Endodermal cell (in vitro differentiated cells): ENCODE measurements around the gene HLA-DRA. TPM values are rescaled to one million over a fixed set of nuclear protein-coding genes. Genes with fewer than 3 reads are reported as not detected.

Source experiments
- DNase-seq: peaks from one replicate; pipeline ENCODE4 v3.0.0-alpha.2; 2017
- H3K27ac ChIP-seq: 2 replicates; pipeline ENCODE4 v1.5.1; 2013; ENCODE audit warnings: mild to moderate bottlenecking, low read depth, low read length, moderate library complexity
- H3K27me3 ChIP-seq: 2 replicates; pipeline ENCODE4 v1.6.1; 2013; ENCODE audit warnings: mild to moderate bottlenecking, low read length, moderate library complexity; ENCODE audit not compliant: insufficient read depth, control insufficient read depth, poor library complexity, severe bottlenecking
- H3K36me3 ChIP-seq: 2 replicates; pipeline ENCODE4 v1.7.0; 2013; ENCODE audit warnings: mild to moderate bottlenecking, low read length, moderate library complexity; ENCODE audit not compliant: control insufficient read depth, insufficient read depth
- H3K4me1 ChIP-seq: one replicate; pipeline ENCODE4 v1.7.0; 2013; ENCODE audit warnings: low read length; ENCODE audit not compliant: control insufficient read depth, insufficient read depth
- H3K4me3 ChIP-seq: 2 replicates; pipeline ENCODE4 v1.5.1; 2013; ENCODE audit warnings: mild to moderate bottlenecking, low read length, moderate library complexity
- H3K9ac ChIP-seq: 2 replicates; pipeline ENCODE4 v1.6.1; 2013; ENCODE audit warnings: mild to moderate bottlenecking, low read length, moderate library complexity; ENCODE audit not compliant: poor library complexity, severe bottlenecking; ENCODE audit errors: extremely low read depth
- H3K9me3 ChIP-seq: 2 replicates; pipeline ENCODE4 v1.6.1; 2013; ENCODE audit warnings: mild to moderate bottlenecking, low read length, moderate library complexity; ENCODE audit not compliant: control insufficient read depth
- H3K27ac Mint-ChIP-seq: 2 replicates; pipeline ENCODE4 v1.8.0; 2020; ENCODE audit warnings: mixed read lengths
- H3K27me3 Mint-ChIP-seq: 2 replicates; pipeline ENCODE4 v1.8.0; 2021; ENCODE audit warnings: mild to moderate bottlenecking, mixed read lengths; ENCODE audit not compliant: insufficient read depth
- H3K36me3 Mint-ChIP-seq: 2 replicates; pipeline ENCODE4 v1.8.0; 2020; ENCODE audit warnings: low read depth, mixed read lengths
- H3K4me1 Mint-ChIP-seq: 2 replicates; pipeline ENCODE4 v1.8.0; 2020; ENCODE audit warnings: mixed read lengths
- H3K4me3 Mint-ChIP-seq: 2 replicates; pipeline ENCODE4 v1.8.0; 2020; ENCODE audit warnings: mild to moderate bottlenecking, moderate library complexity, mixed read lengths
- H3K9me3 Mint-ChIP-seq: 2 replicates; pipeline ENCODE4 v1.8.0; 2020; ENCODE audit warnings: mild to moderate bottlenecking, mixed read lengths
- WGBS, 2 experiments: methylation state at CpG; one replicate each; pipeline versions ENCODE4 v1.1.5 to v1.1.7; 2013; ENCODE audit warnings: missing lambda C conversion rate in 2 of 2, mixed read lengths in 1 of 2; ENCODE audit not compliant: insufficient coverage in 1 of 2, insufficient read length in 1 of 2; 5-methylcytosine and 5-hydroxymethylcytosine counted together
- total RNA-seq, 2 donors: library from RNA; stranded (reverse); fragmentation: NEBNext Ultra II Directional in 1 of 2; extraction: Animal tissue kit (Norgen Biotek cat#: 25700) in 1 of 2; gene quantifications; 2 replicates in 1 of 2; 3 replicates in 1 of 2; pipeline ENCODE4 v1.2.1, GENCODE V29; 2021
- TF ChIP-seq, protein P1 (sequence below): fragments of 200-600 bp; sonication (generic); conservative IDR thresholded peaks from 2 replicates; pipeline ENCODE4 v1.5.0; 2021; ENCODE audit warnings: antibody characterized with exemption, mild to moderate bottlenecking

HLA-DRA gene
- total RNA-seq, 2 donors from 2014 or later, result 0.27 TPM; not detected in 1

- Mint-ChIP-seq H3K9me3 (peaks cover 3% of the 10 kb centered on the region), H3K27me3 (peaks cover 7% of the 10 kb centered on the region), H3K4me3 (no peak overlapping the region), H3K4me1 (peaks cover 6% of the 10 kb centered on the region), H3K27ac (no peak overlapping the region), H3K36me3 (no peaks in the 10 kb centered on the region)
- Histone ChIP-seq H3K4me3 (no peak overlapping the region), H3K4me1 (no peaks in the 10 kb centered on the region), H3K9ac (no peak overlapping the region), H3K36me3 (no peaks in the 10 kb centered on the region), H3K27me3 (no peaks in the 10 kb centered on the region), H3K9me3 (peaks cover 4% of the 10 kb centered on the region), H3K27ac (no peak overlapping the region)
- DNase-seq, result no peak
- WGBS, 2 experiments, result 83 to 84% methylated on average over 1 to 3 of the region's 3 CpGs
- TF ChIP-seq, protein P1, sequence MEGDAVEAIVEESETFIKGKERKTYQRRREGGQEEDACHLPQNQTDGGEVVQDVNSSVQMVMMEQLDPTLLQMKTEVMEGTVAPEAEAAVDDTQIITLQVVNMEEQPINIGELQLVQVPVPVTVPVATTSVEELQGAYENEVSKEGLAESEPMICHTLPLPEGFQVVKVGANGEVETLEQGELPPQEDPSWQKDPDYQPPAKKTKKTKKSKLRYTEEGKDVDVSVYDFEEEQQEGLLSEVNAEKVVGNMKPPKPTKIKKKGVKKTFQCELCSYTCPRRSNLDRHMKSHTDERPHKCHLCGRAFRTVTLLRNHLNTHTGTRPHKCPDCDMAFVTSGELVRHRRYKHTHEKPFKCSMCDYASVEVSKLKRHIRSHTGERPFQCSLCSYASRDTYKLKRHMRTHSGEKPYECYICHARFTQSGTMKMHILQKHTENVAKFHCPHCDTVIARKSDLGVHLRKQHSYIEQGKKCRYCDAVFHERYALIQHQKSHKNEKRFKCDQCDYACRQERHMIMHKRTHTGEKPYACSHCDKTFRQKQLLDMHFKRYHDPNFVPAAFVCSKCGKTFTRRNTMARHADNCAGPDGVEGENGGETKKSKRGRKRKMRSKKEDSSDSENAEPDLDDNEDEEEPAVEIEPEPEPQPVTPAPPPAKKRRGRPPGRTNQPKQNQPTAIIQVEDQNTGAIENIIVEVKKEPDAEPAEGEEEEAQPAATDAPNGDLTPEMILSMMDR, result no peak
These were observed 14.9 kb upstream of the HLA-DRA start for GRCh38 chr6:32424589-32425300.

DNA sequence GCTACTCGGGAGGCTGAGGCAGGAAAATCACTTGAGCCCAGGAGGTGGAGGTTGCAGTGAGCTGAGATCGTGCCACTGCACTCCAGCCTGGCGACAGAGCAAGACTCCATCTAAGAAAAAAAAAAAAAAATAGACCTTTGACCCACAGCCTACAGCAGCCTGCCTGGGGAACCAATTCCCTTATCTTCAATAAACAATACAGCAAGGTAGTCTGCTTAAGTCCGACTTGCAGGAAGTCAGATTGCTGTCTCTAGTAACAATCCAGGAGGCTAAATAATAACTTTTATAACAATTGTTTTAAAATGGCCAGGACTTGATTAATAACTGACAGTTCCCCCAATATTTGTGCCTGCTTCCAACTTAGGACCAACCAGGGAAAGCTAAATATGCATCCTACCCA is 13.3 kb upstream of the HLA-DRA start:
- no peaks in the 10 kb centered on the region for H3K4me1 Mint-ChIP-seq
- H3K27ac Mint-ChIP-seq, result no peak overlapping the region
- H3K36me3 ChIP-seq, result no peaks in the 10 kb centered on the region
- WGBS, 2 experiments, result 70 to 83% methylated on average over 1 to 4 of the region's 4 CpGs
- peaks cover 4% of the 10 kb centered on the region for H3K9me3 ChIP-seq
- DNase-seq, result no peak
- no peak overlapping the region for H3K9ac ChIP-seq
- H3K9me3 Mint-ChIP-seq, result peaks cover 3% of the 10 kb centered on the region
- TF ChIP-seq, protein P1, result no peak
- H3K27me3 Mint-ChIP-seq, result peaks cover 8% of the 10 kb centered on the region
- H3K4me3 ChIP-seq, result no peak overlapping the region
- no peak overlapping the region for H3K27ac ChIP-seq
- no peaks in the 10 kb centered on the region for H3K4me1 ChIP-seq
- no peaks in the 10 kb centered on the region for H3K27me3 ChIP-seq
- H3K36me3 Mint-ChIP-seq, result no peaks in the 10 kb centered on the region
- H3K4me3 Mint-ChIP-seq, result no peak overlapping the region

DNA sequence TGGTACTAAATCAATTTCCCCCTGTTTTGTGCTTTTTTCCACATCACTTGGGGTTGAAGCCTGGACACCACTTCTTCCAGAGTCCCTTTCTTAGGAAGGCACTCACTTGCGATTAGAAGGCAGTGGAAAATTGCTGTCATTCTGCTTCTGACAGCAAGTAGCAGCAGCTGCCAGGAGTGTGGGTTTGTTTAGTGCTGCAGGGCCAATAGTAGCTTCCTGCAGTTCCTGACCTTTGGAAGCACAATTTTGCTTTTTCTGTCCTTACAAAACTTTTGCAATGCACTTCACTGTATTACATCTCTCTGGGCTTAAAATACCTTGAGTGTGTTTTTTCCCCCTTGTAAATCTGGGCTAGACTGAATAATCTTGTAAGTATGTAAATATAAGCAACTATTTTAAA is 12.5 kb upstream of the HLA-DRA start:
- peaks cover 3% of the 10 kb centered on the region for H3K9me3 Mint-ChIP-seq
- WGBS, 2 experiments, result 86 to 100% methylated on average over 1 of the region's 1 CpG

More for the DNA sequence above, 12.5 kb upstream of the HLA-DRA start:
- H3K27ac ChIP-seq, result no peak overlapping the region
- H3K36me3 Mint-ChIP-seq, result no peaks in the 10 kb centered on the region
- H3K4me3 Mint-ChIP-seq, result no peak overlapping the region
- no peak overlapping the region for H3K9ac ChIP-seq
- TF ChIP-seq, protein P1, result no peak
- no peaks in the 10 kb centered on the region for H3K27me3 ChIP-seq
- no peak overlapping the region for H3K4me3 ChIP-seq
- no peaks in the 10 kb centered on the region for H3K36me3 ChIP-seq
- H3K4me1 Mint-ChIP-seq, result no peaks in the 10 kb centered on the region
- H3K27me3 Mint-ChIP-seq, result peaks cover 5% of the 10 kb centered on the region
- no peak for DNase-seq
- H3K4me1 ChIP-seq, result no peaks in the 10 kb centered on the region
- peaks cover 4% of the 10 kb centered on the region for H3K9me3 ChIP-seq
- H3K27ac Mint-ChIP-seq, result no peak overlapping the region
